OCI-LY1 (cell line): ENCODE results near the gene WDR82.
"Not testable (repeated sequence)": the region's sequence is repeated elsewhere in the genome, so short reads cannot be mapped to it uniquely, and the experiment has no call there.

Source experiments
- H2AFZ ChIP-seq: fragments of 200-600 bp; sonication (generic), shearing (Covaris generic); 2 replicates; pipeline ENCODE4 v1.6.0; 2014; ENCODE audit warnings: antibody characterized with exemption, mild to moderate bottlenecking, low read length
- H3F3A ChIP-seq: fragments of 200-600 bp; sonication (generic), shearing (Covaris generic); 2 replicates; pipeline ENCODE4 v1.6.0; 2014; ENCODE audit warnings: mild to moderate bottlenecking, antibody characterized with exemption, low read length, moderate library complexity; ENCODE audit not compliant: insufficient read depth
- H3K27ac ChIP-seq: fragments of 200-600 bp; sonication (generic); 2 replicates; pipeline ENCODE4 v1.5.1; 2014; ENCODE audit warnings: low read length, mixed run types, mild to moderate bottlenecking, low read depth; ENCODE audit not compliant: poor library complexity, severe bottlenecking
- H3K27me3 ChIP-seq: fragments of 200-600 bp; sonication (generic); 2 replicates; pipeline ENCODE4 v1.6.0; 2014; ENCODE audit warnings: antibody characterized with exemption, mild to moderate bottlenecking, low read length, moderate library complexity; ENCODE audit not compliant: insufficient read depth
- H3K36me3 ChIP-seq: fragments of 200-600 bp; sonication (generic); 2 replicates; pipeline ENCODE4 v1.6.1; 2014; ENCODE audit warnings: mild to moderate bottlenecking, antibody characterized with exemption, low read length, moderate library complexity, mixed read lengths; ENCODE audit not compliant: insufficient read depth
- H3K4me1 ChIP-seq: fragments of 200-600 bp; sonication (generic); 2 replicates; pipeline ENCODE4 v1.5.1; 2014; ENCODE audit warnings: mild to moderate bottlenecking, low read length, moderate library complexity; ENCODE audit not compliant: insufficient read depth, severe bottlenecking
- H3K4me2 ChIP-seq: fragments of 200-600 bp; sonication (generic), shearing (Covaris generic); 2 replicates; pipeline ENCODE4 v1.6.1; 2014; ENCODE audit warnings: low read length
- H3K4me3 ChIP-seq: fragments of 200-600 bp; sonication (generic); 2 replicates; pipeline ENCODE4 v1.5.1; 2014; ENCODE audit warnings: low read length, low read depth, mild to moderate bottlenecking, mixed read lengths; ENCODE audit not compliant: poor library complexity, severe bottlenecking
- H3K79me2 ChIP-seq: fragments of 200-600 bp; shearing (Covaris generic); 2 replicates; pipeline ENCODE4 v1.6.1; 2016; ENCODE audit warnings: mixed run types, low read length, mixed read lengths; ENCODE audit not compliant: insufficient read depth
- H3K9ac ChIP-seq: fragments of 200-600 bp; sonication (generic), shearing (Covaris generic); 2 replicates; pipeline ENCODE4 v1.6.1; 2014; ENCODE audit warnings: mild to moderate bottlenecking, low read length, mixed read lengths
- H3K9me2 ChIP-seq: fragments of 200-600 bp; sonication (generic), shearing (Covaris generic); 2 replicates; pipeline ENCODE4 v1.6.1; 2014; ENCODE audit warnings: low read depth, mild to moderate bottlenecking, low read length, mixed read lengths
- H3K9me3 ChIP-seq: fragments of 200-600 bp; shearing (Covaris generic); 2 replicates; pipeline ENCODE4 v1.6.1; 2014; ENCODE audit warnings: low read length, mixed read lengths
- H4K20me1 ChIP-seq: fragments of 200-600 bp; sonication (generic), shearing (Covaris generic); 2 replicates; pipeline ENCODE4 v1.6.0; 2016; ENCODE audit warnings: mild to moderate bottlenecking, low read length; ENCODE audit not compliant: insufficient read depth
- CTCF ChIP-seq: fragments of 200-600 bp; sonication (generic), shearing (Covaris generic); IDR thresholded peaks from 2 replicates; pipeline ENCODE4 v1.5.1; 2017; ENCODE audit warnings: mild to moderate bottlenecking, antibody characterized with exemption, low read length, moderate library complexity, mixed read lengths
- EZH2 ChIP-seq: fragments of 200-600 bp; sonication (generic), shearing (Covaris generic); IDR thresholded peaks from 2 replicates; pipeline ENCODE4 v1.8.0; 2017; ENCODE audit warnings: borderline replicate concordance, mixed run types, mild to moderate bottlenecking, antibody characterized with exemption, low read length, moderate library complexity, mixed read lengths

The WDR82 gene

GRCh38 chr3:52286777-52287110 is 8.3 kb upstream of the WDR82 start:
- no peak overlapping the region for H2AFZ ChIP-seq
- TF ChIP-seq EZH2: no peak
- no peak for TF ChIP-seq CTCF
- peak overlapping the region; percentile 70 for H3K4me3 ChIP-seq
- peak overlapping the region; percentile 80 for H3K9ac ChIP-seq
- peaks cover 3% of the 10 kb centered on the region; the same call in 1 of the 2 replicates for H3K36me3 ChIP-seq
- no peaks in the 10 kb centered on the region for H3K9me2 ChIP-seq
- no peaks in the 10 kb centered on the region for H3K27me3 ChIP-seq
- H3F3A ChIP-seq: no peaks in the 10 kb centered on the region
- H4K20me1 ChIP-seq: no peaks in the 10 kb centered on the region
- H3K27ac ChIP-seq: peak overlapping the region; percentile 94
- H3K4me1 ChIP-seq: peaks cover 24% of the 10 kb centered on the region
- H3K79me2 ChIP-seq: no peaks in the 10 kb centered on the region
- peak overlapping the region; percentile 84 for H3K4me2 ChIP-seq
- H3K9me3 ChIP-seq: no peaks in the 10 kb centered on the region

GRCh38 chr3:52284051-52284450 is 5.6 kb upstream of the WDR82 start:
- not testable (repeated sequence) for H3K4me3 ChIP-seq, H3K79me2 ChIP-seq, H2AFZ ChIP-seq, H3K4me2 ChIP-seq, H3K9ac ChIP-seq, H3K9me3 ChIP-seq, H3F3A ChIP-seq, H3K9me2 ChIP-seq, H4K20me1 ChIP-seq, H3K27me3 ChIP-seq, H3K27ac ChIP-seq, H3K36me3 ChIP-seq
- peaks cover 30% of the 10 kb centered on the region for H3K4me1 ChIP-seq

GRCh38 chr3:52283306-52283705 is 4.9 kb upstream of the WDR82 start:
- Histone ChIP-seq H3F3A (no peaks in the 10 kb centered on the region), H3K79me2 (no peaks in the 10 kb centered on the region), H3K27ac (no peak overlapping the region), H3K4me1 (peaks cover 25% of the 10 kb centered on the region), H3K4me3 (no peak overlapping the region), H3K27me3 (no peaks in the 10 kb centered on the region), H3K9ac (no peak overlapping the region), H3K9me3 (no peaks in the 10 kb centered on the region), H3K9me2 (no peaks in the 10 kb centered on the region), H4K20me1 (no peaks in the 10 kb centered on the region), H3K4me2 (no peak overlapping the region), H2AFZ (no peak overlapping the region), H3K36me3 (no peaks in the 10 kb centered on the region)
- TF ChIP-seq EZH2: no peak
- no peak for TF ChIP-seq CTCF

- TF ChIP-seq CTCF (no peak), EZH2 (no peak)
- Histone ChIP-seq H3F3A (no peaks in the 10 kb centered on the region), H3K79me2 (peaks cover 9% of the 10 kb centered on the region), H3K4me3 (no peak overlapping the region), H4K20me1 (no peaks in the 10 kb centered on the region), H3K4me1 (peaks cover 23% of the 10 kb centered on the region), H3K9ac (no peak overlapping the region), H3K9me2 (no peaks in the 10 kb centered on the region), H2AFZ (no peak overlapping the region), H3K9me3 (no peaks in the 10 kb centered on the region), H3K27ac (no peak overlapping the region), H3K36me3 (no peaks in the 10 kb centered on the region), H3K27me3 (no peaks in the 10 kb centered on the region), H3K4me2 (no peak overlapping the region)
These were observed 3.7 kb upstream of the WDR82 start for GRCh38 chr3:52281981-52282801.
